GM19043 (cell line): ENCODE results near the gene OR7E24.
"Not testable (repeated sequence)": the region's sequence is repeated elsewhere in the genome, so short reads cannot be mapped to it uniquely, and the experiment has no call there.

Source experiments
- ATAC-seq: cut with Tn5 transposase; IDR thresholded peaks from one replicate; pipeline ENCODE4 v1.9.1; 2021; ENCODE audit warnings: low read depth; ENCODE audit not compliant: unreplicated experiment

OR7E24 gene

DNA sequence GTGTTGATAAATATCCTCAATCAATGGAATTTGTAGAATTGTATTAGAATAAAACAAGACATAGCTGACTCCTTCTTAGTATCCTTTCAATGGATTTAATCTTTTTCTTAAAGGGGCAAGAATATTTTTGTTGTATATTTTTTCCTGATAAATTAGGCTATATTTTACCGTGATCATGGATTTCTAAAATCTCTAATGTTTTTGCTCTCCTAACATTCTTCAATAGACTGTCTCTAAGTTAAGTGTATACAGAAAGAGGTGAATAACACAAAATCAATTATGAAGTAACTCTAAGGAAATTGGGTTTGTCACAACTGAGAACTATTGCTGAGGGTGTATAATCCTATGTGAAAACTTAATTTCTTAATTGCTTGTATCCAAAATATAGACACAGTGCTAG, at the start of gene OR7E24:
Gene OR7E24 (plus strand): TSS at position 301 of the 400 bp plus-strand sequence. CDS start 114 bp downstream, outside the sequence.
- ATAC-seq: no peak

DNA sequence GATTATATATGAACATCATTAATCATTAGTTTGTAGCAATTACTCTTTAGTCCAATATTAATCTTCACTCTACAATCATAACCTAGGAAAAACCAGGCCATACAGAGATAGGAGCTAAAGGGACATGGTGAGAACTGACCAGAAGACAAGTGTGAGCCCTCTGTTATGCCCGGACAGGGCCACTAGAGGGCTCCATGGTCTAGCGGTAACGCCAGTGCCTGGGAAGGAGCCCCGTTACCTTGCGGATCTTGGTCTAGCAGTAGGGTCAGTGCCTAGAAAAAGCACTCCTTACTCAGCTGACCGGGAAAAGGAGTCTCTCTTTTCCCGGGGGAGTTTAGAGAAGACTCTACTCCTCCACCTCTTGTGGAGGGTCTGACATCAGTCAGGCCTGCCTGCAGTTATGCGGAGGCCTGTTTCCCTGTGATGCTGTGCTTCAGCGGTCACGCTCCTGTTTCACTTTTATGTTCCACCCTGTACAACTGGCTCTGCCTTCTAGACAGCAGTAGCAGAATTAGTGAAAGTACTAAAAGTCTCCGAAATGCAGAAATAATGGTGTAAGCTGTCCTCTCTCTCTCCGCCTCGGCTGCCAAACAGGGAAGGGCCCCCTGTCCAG, 45.1 kb upstream of the OR7E24 start:
- no peak for ATAC-seq

DNA sequence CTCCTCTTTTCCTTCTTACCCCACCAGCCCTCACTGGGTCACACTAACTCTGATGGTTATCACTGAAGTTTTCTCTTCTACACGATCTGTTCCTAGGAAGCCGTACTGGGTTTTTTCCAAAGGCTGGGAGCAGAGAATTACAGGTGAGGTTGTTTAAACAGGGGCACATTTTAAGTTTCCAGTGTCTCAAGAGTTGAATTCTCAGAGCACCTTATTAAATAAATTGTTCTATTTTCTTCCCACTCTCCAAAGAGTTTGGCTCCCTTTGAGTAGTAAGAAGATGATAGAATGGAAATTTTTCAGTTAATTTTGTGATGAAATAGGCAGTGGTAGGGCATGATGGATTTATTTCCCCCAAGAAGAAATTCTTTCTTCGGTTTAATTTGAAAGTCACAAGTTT, 31.2 kb upstream of the OR7E24 start, which contains the start of gene OR7D4:
Gene OR7D4 (minus strand): TSS at position 101 of the 400 bp plus-strand sequence. CDS start 4,752 bp downstream, outside the sequence.
- ATAC-seq: no peak

DNA sequence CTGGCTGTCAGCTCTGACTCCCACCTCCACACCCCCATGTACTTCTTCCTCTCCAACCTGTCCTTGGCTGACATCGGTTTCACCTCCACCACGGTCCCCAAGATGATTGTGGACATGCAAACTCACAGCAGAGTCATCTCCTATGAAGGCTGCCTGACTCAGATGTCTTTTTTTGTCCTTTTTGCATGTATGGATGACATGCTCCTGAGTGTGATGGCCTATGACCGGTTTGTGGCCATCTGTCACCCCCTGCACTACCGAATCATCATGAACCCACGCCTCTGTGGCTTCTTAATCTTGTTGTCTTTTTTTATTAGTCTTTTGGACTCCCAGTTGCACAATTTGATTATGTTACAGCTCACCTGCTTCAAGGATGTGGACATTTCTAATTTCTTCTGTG, 506 bp downstream of the OR7E24 start:
- ATAC-seq: no peak

DNA sequence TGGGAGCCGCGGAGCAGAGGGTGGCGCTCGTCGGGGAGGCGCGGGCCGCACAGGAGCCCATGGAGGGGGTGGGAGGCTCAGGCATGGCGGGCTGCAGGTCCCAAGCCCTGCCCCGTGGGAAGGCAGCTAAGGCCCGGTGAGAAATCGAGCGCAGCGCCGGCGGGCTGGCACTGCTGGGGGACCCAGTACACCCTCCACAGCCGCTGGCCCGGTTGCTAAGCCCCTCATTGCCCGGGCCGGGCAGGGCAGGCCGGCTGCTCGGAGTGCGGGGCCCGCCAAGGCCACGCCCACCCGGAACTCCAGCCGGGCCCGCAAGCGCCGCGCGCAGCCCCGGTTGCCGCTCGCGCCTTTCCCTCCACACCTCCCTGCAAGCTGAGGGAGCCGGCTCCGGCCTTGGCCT, 32.8 kb downstream of the OR7E24 start:
- ATAC-seq: not testable (repeated sequence)

DNA sequence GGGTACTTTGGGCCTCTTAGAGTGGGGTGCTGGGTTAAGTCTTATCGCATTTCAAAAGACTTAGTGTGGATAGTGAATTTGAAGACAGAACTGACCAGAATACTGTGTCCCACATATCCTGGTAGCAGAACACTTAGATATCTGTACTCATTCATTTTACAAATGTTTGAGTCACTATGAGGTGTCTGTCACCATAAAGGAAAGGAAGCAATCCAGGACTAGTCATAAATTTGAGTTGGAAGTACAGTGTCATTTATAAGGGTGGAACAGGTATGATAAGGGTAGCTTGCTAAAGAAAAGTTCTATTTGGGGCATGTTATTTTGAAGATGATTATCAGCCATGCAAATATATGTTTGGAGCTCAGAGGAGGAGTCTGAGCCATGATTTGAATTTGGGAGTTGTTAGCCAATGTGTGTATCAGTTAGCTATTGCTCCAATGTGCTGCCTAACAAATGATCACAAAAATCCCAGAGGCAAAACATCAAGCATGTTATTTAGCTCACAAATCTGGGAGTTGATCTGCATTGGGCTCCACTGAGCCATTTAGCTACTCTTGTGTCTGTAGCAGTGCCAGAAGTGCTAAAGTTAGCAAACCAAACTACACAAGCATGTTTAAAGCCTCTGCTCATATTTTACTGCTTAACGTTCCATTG, 38.6 kb downstream of the OR7E24 start:
- no peak for ATAC-seq

DNA sequence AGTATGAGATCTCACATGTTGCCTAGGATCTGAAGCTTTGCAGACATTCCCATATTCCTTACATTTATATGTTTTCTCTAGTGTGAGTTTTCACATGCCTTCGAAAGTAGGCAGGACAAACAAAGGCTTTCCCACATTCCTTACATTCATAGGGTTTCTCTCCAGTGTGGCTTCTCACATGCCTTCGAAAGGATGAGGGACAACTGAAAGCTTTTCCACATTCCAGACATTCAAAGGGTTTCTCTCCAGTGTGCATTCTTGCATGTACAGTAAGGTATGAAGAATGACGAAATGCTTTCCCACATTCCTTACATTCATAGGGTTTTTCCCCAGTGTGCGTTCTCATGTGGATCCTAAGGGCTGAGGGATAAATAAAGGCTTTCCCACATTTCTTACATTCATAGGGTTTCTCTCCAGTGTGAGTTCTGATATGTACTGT, 44.7 kb downstream of the OR7E24 start:
- ATAC-seq: no peak

DNA sequence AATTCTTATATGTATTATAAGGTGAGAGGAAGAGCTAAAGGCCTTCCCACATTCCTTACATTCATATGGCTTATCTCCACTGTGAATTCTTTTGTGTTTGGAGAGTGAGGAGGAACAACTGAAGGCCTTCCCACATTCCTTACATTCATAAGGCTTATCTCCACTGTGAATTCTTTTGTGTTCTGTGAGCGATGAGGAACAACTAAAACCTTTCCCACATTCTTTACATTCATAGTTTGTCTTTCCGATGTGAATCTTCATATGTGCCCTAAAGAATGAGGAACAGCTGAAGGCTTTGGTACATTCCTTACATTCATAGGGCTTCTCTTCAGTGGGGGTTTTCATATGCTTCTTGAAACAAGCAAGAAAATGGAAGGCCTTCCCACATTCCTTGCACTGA, 45.6 kb downstream of the OR7E24 start:
- no peak for ATAC-seq
